AML-193 (cell line): ENCODE results near the gene RPP25L.

Source experiments
- DNase-seq, 2 experiments: peaks; one replicate each; lab custom pipeline; 2025; lab: John Stamatoyannopoulos, UW

The RPP25L gene

DNA sequence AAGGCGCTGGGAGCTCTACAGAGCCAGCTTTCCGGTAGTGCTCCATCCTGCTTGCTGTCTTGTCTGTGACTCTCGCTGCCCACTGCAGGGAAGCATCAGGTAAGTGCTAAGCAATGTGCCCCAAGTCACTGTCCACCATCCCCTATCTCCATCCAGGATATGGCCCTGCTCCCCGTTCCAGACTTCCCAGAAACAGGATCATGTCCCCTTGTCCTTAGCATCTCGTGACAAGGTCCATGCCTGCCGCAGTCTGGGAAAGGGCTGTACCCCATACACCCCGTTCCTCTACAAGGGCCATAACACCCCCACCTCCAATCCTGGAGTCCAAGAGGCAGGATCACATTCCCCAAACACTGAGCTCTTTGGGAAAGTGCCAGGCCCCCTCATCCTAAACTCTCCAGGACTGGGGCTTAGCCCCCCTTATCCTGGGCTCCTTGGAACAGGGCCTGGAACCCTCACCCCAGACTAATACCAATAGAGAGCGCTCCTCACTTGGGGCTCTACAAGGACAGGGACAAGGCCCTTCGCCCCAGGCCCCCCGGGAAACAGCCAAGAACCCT lies 566 bp downstream of the RPP25L start:
- no peak for DNase-seq

GRCh38 chr9:34610434-34611206 lies 1.3 kb downstream of the RPP25L start:
- DNase-seq, result peak; percentile 11 to 19

GRCh38 chr9:34607331-34607730 lies 4.6 kb downstream of the RPP25L start:
- DNase-seq, result no peak

DNA sequence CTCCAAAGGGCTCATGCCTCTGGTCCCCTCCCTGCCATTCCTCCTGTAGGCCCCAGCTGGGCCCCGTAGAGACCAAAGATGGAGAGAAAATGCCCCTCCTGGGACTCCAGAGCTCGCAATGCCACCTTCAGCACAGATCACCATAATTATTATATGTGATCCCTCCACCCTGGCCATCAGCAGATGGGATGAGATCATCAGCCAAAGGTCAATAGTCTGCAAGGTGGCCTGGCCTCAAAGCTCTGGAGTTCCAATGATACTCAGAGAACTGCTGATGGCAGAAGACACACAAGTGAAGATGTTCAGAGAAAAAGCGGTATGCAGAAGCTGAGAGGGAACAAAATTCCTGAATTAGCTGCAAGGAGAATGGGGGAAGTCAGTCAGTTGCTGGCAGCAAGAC lies 5.0 kb downstream of the RPP25L start:
- DNase-seq, result no peak

GRCh38 chr9:34606190-34606589 lies 5.7 kb downstream of the RPP25L start:
- DNase-seq, result no peak

DNA sequence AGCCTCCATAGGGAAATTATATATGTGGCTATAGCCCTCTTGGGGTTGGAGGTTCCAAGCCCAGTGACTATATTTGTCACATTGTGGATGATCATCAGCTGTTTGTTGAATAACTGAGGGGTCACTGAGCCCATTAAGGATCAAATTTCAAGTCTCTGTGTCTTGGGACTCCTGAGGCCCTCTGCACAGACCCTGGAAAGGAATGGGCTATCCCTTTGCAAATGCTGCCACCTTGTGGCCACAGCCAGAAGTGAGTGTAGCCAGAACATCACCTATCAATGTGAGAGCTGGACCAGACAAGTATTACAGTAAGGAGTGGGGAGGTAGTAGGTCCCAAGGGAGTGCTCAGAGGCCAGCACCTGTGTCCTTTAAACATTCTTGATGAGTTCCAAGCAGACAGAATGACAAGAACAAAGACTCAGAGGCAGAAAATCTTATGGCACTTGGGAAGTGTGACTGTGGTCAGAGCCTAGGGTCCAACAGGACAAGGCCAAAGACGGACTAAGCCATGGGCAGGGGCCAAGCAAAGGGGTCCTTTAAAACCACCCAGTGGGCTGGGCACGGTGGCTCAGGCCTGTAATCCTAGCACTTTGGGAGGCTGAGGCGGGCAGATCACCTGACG lies 8.2 kb downstream of the RPP25L start:
- DNase-seq, result peak; percentile 59 to 64

GRCh38 chr9:34601937-34602573 lies 9.8 kb downstream of the RPP25L start:
- no peak for DNase-seq

DNA sequence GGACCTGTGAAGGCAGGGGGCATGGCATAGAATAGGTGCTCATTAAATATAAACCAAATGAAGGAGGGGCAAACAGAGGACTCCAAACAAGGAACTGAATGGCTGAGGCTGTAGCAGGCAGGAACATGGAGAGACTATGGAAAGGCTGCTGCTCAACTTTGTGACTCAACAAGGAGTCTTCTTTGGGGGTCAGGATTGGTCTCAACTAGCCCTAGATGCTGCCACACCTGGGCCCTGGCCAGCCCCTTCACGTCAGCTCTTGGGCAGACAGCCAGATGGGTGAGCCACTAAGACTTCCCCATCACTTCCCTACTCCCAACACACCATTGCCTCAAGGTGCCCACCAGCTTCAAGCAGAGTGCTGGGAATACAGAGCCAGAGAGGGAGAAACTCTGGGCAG lies 11.0 kb downstream of the RPP25L start:
- no peak for DNase-seq

DNA sequence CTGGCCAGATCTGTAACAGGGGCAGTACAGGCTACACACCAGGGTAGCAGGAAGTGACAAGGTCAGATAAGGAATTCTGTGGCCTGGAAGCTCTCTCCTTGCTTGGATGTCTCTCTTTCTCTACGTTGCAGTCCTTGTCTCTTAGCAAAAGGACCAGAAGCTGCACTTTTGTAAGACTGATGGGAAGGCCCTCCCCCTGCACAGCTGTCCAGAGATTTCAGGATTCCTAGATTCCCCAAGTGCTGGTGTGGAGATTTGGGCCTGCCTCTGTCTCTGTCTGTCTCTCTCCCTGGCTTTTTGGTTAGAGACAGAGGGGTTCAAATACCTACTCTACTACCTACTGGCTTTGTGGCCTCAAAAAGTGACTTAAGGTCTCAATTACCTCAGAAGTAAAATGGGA lies 12.4 kb downstream of the RPP25L start:
- DNase-seq, result no peak

DNA sequence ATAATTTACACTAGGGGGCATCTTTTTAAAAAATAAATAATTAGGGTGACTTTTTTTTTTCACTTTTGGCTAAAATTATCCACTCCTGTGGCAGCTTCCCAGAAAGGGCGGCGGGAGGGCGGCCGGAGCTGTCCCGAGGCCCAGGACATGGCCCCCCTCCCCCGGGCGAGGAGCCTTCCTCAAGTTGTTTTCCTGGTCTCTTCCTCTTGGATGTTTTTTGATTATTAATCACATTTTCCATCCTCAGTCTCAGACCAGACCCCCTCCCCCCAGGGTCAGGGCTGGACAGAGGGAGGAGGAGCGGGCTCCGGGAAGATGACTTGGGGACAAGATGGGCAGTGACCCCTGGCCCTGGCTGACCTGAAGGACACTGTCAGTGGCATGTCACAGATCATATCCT lies 17.7 kb downstream of the RPP25L start:
- DNase-seq, result no peak

DNA sequence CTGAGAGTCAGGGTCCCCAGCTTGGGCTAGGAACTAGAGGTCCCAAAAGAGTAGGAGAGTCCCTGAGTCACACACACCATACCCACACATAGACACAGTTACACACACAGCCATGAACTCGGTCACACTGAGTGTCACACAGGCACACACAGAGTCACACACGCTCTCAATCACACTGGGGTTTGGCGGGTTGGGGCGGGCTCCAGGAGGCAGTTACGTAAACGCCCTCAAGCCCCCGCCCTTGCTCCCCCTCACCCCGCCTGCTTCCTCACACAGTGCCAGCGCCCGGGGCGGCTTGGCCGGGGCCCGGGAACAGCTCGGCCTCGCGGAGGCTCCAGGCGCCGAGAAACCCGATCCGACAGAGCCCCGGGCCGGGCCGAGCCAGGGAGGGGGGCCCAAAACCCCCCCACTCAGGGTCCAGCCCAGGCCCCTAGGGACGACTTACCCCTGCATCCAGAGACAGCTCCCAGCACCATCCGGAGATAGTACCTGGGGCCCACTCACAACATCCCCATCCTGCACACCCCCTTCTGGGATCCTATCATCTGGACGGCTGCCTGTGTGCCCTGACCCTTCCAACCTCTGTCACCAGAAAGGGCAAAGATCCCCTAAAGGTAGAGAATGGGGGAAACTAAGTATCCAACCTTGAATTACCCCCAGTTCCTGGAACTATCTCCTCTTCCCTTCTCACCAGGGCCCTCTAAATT lies 18.8 kb downstream of the RPP25L start:
- no peak for DNase-seq

- DNase-seq, result no peak
Measured at GRCh38 chr9:34591917-34592866, 19.7 kb downstream of the RPP25L start.

DNA sequence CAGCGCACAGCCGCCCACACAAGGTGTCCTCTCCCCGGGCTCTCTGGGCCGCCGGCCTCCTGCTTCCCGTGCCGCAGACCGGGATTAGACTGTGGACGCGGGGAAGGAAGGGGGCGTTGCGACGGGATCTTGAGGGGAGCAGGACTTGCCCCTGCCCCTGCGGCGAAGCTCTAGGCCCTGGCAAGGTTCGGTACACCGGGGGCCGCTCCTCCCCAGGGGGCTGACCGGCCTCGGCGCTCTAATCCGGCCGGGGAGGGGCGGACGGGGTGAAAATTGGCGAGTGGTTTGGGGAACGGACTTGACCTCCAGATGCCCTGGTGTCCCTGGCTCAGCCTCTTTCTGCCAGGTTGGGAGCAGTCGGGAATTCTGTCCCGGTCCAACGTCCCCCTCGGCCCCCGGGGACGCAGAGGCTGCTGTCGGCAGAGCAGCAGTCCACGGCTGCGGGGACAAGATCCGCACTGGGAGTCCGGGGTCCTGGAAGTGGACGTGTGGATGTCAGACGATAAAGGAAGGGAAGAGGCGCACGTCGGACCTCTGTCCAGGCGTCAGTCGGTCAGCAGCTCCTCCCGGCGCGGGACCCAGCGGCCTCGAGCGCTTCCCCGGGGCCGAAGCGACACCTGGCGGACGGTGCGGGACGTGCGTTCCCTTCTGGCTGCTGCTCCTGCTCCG lies 20.5 kb downstream of the RPP25L start:
- DNase-seq, result peak; percentile 21 to 40

DNA sequence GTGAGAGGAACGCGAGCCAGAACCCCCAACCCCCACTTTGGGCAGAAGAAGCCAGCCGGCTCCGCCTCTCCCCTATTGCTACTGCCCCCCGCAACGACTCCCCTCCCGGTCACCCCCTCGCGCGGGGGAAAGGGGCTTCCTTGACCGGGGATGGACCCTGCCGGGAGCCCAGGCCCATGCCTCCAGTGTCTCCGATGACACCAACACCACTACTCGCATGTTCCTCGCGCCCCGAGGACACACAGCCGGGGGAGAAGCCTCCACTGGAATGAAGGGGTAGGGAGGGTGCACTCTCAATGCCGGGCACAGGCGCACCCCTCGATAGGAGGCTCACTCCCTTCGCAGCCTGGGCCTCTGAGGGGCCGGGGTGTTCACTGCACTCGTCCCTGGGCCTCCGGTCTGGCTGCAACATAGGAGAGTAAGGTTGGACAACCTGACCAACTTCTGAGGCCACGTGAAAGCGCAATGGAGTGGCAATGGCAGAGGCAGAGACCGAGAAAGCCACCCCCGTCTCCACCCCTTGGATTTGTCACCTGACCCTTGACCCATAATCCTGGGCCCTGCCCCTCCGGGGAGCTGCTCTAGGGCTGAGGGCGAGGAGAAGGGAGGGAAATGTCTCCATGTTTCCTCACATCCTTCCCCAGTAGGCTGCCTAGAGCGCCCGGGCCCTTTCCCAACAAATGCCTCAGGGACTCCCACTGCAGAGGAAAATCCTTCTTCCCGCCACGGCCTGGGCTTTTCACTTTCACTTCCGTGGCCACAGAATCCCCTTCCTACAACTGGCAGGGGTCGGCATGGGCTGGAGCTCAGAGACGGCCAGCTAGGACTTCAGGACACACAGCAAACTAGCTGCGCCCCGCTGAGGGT lies 21.3 kb downstream of the RPP25L start:
- DNase-seq, result no peak

DNA sequence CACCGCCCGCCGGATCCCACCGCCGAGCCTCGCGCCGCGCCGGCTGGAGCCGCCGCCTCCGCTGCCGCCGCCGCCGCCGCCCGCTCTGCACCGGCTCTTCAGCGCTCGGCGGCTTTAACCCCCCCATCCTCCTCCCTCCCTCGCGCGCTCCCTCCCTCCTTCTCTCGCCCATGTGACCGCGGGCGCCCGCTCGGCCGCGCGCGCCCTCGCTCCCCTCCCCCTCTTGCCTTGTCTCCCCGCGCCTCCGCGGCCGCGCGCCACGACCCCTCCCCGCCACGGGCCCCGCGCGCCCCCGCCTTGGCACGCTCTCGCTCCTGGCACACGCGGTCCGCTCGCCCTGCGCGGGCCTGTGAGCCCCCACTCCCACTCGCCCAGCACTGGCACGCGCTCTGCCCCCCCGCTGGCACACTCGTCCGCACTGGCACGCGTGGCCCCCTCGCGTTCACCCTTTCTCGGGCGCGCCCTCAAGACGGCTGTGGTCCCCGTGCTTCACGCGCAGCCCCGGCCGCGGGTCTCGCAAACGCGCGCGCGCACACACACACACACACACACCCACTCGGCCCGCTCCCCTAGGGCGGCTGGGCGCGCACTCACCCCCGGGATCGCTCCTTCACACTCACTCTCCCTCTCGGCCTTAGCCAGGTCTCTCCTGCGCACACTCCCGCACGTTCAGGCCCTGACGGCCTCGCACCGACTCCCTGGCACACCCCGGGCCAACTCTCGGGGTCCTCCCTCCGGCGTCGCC lies 22.1 kb downstream of the RPP25L start, which contains the start of gene CNTFR:
Gene CNTFR (minus strand): TSS at position 89 of the 745 bp plus-strand sequence. CDS start 20,743 bp downstream, outside the sequence.
- no peak for DNase-seq

DNA sequence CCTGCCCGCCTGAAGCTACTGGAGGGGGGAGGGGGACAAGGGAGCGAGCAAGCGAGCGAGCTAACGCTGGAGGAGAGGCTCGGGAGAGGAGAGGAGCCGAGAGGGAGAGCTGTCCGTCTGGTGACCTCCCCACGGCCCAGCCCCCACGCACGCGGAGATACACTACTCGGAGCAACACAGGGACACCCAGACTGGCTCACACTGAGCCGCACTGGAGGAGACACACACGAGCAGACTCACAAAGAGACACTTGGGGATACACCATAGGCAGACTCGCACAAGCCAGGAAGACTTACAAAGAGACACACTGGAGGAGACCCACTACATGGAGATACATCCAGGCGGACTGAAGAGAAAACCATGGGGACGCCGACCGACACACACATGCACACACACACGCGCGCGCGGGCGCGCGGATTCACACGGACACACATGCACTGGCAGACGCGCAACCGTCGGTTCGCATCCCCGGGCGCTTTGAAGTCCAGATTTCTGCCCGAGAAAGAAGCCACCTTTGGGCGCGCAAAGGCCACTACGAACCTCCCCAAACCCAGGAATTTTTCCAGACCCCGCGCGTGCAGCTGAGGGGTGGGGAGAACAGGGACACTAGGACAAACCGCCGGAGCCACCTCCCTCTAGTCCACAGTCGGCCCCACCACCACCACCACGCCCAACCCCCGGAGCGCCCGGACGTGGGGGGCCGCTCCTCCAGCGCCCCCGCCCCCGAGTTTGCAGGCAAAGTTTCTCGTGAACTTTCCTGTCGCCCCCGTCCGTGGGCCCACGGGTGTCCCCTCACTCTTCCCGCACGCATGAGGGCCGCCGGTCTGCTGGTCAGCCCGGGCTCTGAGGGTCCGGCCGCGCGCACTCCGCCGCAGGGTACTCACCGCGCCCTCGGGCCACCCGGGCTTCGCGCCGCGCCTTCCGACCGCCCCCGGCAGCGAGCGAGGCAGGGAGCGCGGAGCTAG lies 22.9 kb downstream of the RPP25L start:
- DNase-seq, result no peak

DNA sequence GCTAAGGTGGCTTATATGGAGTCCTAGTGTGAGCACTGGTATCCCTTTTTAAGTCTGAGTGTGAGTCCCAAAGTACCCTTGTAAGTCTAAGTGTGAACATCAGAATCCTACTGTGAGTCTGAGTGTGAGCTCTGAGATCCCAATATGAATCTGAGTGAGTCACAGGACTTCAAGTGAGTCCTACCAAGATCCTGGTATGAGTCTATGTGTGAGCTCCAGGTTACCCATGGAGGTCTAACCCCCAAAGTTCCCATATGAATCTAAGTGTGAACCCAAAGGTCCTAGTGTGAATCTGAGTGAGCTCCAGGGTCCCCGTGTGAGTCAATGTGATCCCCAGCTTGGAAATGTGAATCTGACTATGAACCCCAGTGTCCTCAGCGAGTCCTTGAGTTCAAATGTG lies 24.6 kb downstream of the RPP25L start:
- no peak for DNase-seq
